Trophoblast cell (in vitro differentiated cells and primary cell): ENCODE results near the gene C18orf32.

ENCODE experiments used
- DNase-seq, 2 donors: peaks; one replicate each; pipeline ENCODE4 v3.0.0-alpha.2; 2016
- H2AFZ ChIP-seq: 2 replicates; pipeline ENCODE4 v1.6.1; 2013; ENCODE audit warnings: low read length, moderate library complexity, mild to moderate bottlenecking; ENCODE audit not compliant: insufficient read depth, poor library complexity
- H2AK5ac ChIP-seq: 2 replicates; pipeline ENCODE4 v1.6.1; 2013; ENCODE audit warnings: mild to moderate bottlenecking, low read length
- H2BK120ac ChIP-seq: 2 replicates; pipeline ENCODE4 v1.6.1; 2013; ENCODE audit warnings: low read length, mild to moderate bottlenecking, moderate library complexity; ENCODE audit not compliant: insufficient read depth, poor library complexity
- H2BK12ac ChIP-seq: 2 replicates; pipeline ENCODE4 v1.6.1; 2013; ENCODE audit warnings: mild to moderate bottlenecking, low read length, moderate library complexity
- H2BK5ac ChIP-seq: 2 replicates; pipeline ENCODE4 v1.6.1; 2013; ENCODE audit warnings: low read length, low read depth, moderate library complexity, mild to moderate bottlenecking; ENCODE audit not compliant: poor library complexity
- H3K14ac ChIP-seq: 2 replicates; pipeline ENCODE4 v1.6.1; 2013; ENCODE audit warnings: mild to moderate bottlenecking, low read length
- H3K18ac ChIP-seq: 2 replicates; pipeline ENCODE4 v1.6.1; 2013; ENCODE audit warnings: mild to moderate bottlenecking, low read length
- H3K23ac ChIP-seq: 2 replicates; pipeline ENCODE4 v1.6.1; 2013; ENCODE audit warnings: low read length
- H3K27ac ChIP-seq: 2 replicates; pipeline ENCODE4 v1.5.1; 2013; ENCODE audit warnings: low read depth, mild to moderate bottlenecking, inconsistent platforms, low read length, moderate library complexity
- H3K27me3 ChIP-seq: 2 replicates; pipeline ENCODE4 v1.6.1; 2013; ENCODE audit warnings: inconsistent platforms, mild to moderate bottlenecking, low read length, moderate library complexity; ENCODE audit not compliant: insufficient read depth
- H3K36me3 ChIP-seq, 2 experiments: 1 replicate in 1 of 2; 2 replicates in 1 of 2; pipeline ENCODE4 v1.6.1; 2013; ENCODE audit warnings: low read length in 2 of 2, mild to moderate bottlenecking in 2 of 2, moderate library complexity in 1 of 2; ENCODE audit not compliant: insufficient read depth in 2 of 2, control insufficient read depth in 1 of 2
- H3K4ac ChIP-seq: 2 replicates; pipeline ENCODE4 v1.6.1; 2013; ENCODE audit warnings: low read depth, mild to moderate bottlenecking, low read length, moderate library complexity
- H3K4me1 ChIP-seq, 2 experiments: 1 replicate in 1 of 2; 2 replicates in 1 of 2; pipeline ENCODE4 v1.6.1; 2013; ENCODE audit warnings: low read length in 2 of 2, mild to moderate bottlenecking in 2 of 2, moderate library complexity in 1 of 2; ENCODE audit not compliant: insufficient read depth in 2 of 2, control insufficient read depth in 1 of 2
- H3K4me2 ChIP-seq: 2 replicates; pipeline ENCODE4 v1.6.1; 2013; ENCODE audit warnings: inconsistent platforms, mild to moderate bottlenecking, low read length, moderate library complexity
- H3K4me3 ChIP-seq: 2 replicates; pipeline ENCODE4 v1.5.1; 2013; ENCODE audit warnings: mild to moderate bottlenecking, low read depth, low read length, inconsistent platforms
- H3K79me1 ChIP-seq: one replicate; pipeline ENCODE4 v1.6.1; 2013; ENCODE audit warnings: low read length
- H3K79me2 ChIP-seq: 2 replicates; pipeline ENCODE4 v1.6.1; 2013; ENCODE audit warnings: low read length, mild to moderate bottlenecking; ENCODE audit not compliant: control insufficient read depth, insufficient read depth, poor library complexity
- H3K9ac ChIP-seq: 2 replicates; pipeline ENCODE4 v1.6.1; 2013; ENCODE audit warnings: mild to moderate bottlenecking, low read length
- H3K9me3 ChIP-seq: 2 replicates; pipeline ENCODE4 v1.6.1; 2013; ENCODE audit warnings: low read depth, mild to moderate bottlenecking, control low read depth, inconsistent platforms, low read length; ENCODE audit not compliant: insufficient read depth
- H4K12ac ChIP-seq: 2 replicates; pipeline ENCODE4 v1.6.1; 2013; ENCODE audit warnings: low read depth, mild to moderate bottlenecking, low read length, moderate library complexity
- H4K8ac ChIP-seq: 2 replicates; pipeline ENCODE4 v1.6.1; 2013; ENCODE audit warnings: low read depth, mild to moderate bottlenecking, low read length, moderate library complexity
- H4K91ac ChIP-seq: one replicate; pipeline ENCODE4 v1.6.1; 2013; ENCODE audit warnings: low read depth, mild to moderate bottlenecking, low read length, moderate library complexity
- whole genome bisulfite sequencing: extraction: QIAGEN DNeasy Blood & Tissue Kit; methylation state at CpG from one replicate; pipeline ENCODE4 v1.1.7; 2013; ENCODE audit warnings: missing lambda C conversion rate; ENCODE audit not compliant: insufficient read length, insufficient coverage; ENCODE audit errors: extremely low coverage; 5-methylcytosine and 5-hydroxymethylcytosine counted together

Gene C18orf32

GRCh38 chr18:49494660-49495059 is 7.6 kb upstream of the C18orf32 start:
- Histone ChIP-seq H4K8ac (no peak overlapping the region), H3K23ac (no peak overlapping the region), H3K18ac (no peak overlapping the region), H3K9ac (no peak overlapping the region), H3K79me1 (peaks cover 7% of the 10 kb centered on the region), H3K27ac (no peak overlapping the region), H3K36me3 (peaks cover 0 to 6% of the 10 kb centered on the region in 2 experiments), H3K14ac (no peak overlapping the region), H4K12ac (no peak overlapping the region), H3K4me2 (no peak overlapping the region), H2BK120ac (no peak overlapping the region), H3K79me2 (peaks cover 7% of the 10 kb centered on the region), H3K4me1 (no peaks in the 10 kb centered on the region), H4K91ac (no peak overlapping the region), H2BK12ac (no peak overlapping the region), H3K9me3 (no peaks in the 10 kb centered on the region), H2BK5ac (no peak overlapping the region), H2AFZ (no peak overlapping the region), H3K4ac (no peak overlapping the region), H3K27me3 (no peaks in the 10 kb centered on the region), H2AK5ac (no peak overlapping the region), H3K4me3 (no peak overlapping the region)
- WGBS: no CpG with 5 or more reads among the region's 2 CpGs
- DNase-seq: no peak

GRCh38 chr18:49492694-49493033 is 5.6 kb upstream of the C18orf32 start:
- Histone ChIP-seq H3K27ac (no peak overlapping the region), H3K4me2 (no peak overlapping the region), H3K18ac (no peak overlapping the region), H3K79me2 (peaks cover 7% of the 10 kb centered on the region), H3K9ac (no peak overlapping the region), H3K23ac (no peak overlapping the region), H2BK5ac (no peak overlapping the region), H2BK12ac (no peak overlapping the region), H3K27me3 (no peaks in the 10 kb centered on the region), H4K8ac (no peak overlapping the region), H3K14ac (no peak overlapping the region), H3K4ac (no peak overlapping the region), H2AK5ac (no peak overlapping the region), H3K4me1 (peaks cover 0 to 2% of the 10 kb centered on the region in 2 experiments), H2AFZ (no peak overlapping the region), H3K9me3 (no peaks in the 10 kb centered on the region), H4K91ac (no peak overlapping the region), H3K4me3 (no peak overlapping the region), H4K12ac (no peak overlapping the region), H3K36me3 (peaks cover 5 to 22% of the 10 kb centered on the region in 2 experiments), H2BK120ac (no peak overlapping the region), H3K79me1 (peaks cover 7% of the 10 kb centered on the region)
- no peak for DNase-seq
- no CpG with 5 or more reads among the region's 6 CpGs for WGBS

- H2AK5ac ChIP-seq: peak within 1 kb of the TSS; percentile 87
- peak within 1 kb of the TSS; percentile 82 for H3K4me3 ChIP-seq
- H2AFZ ChIP-seq: peak within 1 kb of the TSS; percentile 82
- H4K91ac ChIP-seq: peak within 1 kb of the TSS; percentile 81
- peak within 1 kb of the TSS; percentile 94 for H4K8ac ChIP-seq
- H3K23ac ChIP-seq: no peak within 1 kb of the TSS
- H3K9me3 ChIP-seq: no peaks in the 10 kb centered on the region
- peak within 1 kb of the TSS; percentile 72 for H3K14ac ChIP-seq
- peak within 1 kb of the TSS; percentile 99 for H3K4ac ChIP-seq
- H4K12ac ChIP-seq: peak within 1 kb of the TSS; percentile 80
- peak within 1 kb of the TSS; percentile 92 for H3K18ac ChIP-seq
- peaks cover 7% of the 10 kb centered on the region for H3K79me1 ChIP-seq
- peaks cover 0 to 2% of the 10 kb centered on the region in 2 experiments for H3K4me1 ChIP-seq
- WGBS: no CpG with 5 or more reads among the region's 53 CpGs
- DNase-seq: peak; percentile 92 to 100
- H2BK12ac ChIP-seq: no peak within 1 kb of the TSS
- peak within 1 kb of the TSS; percentile 26 for H2BK120ac ChIP-seq
- peak within 1 kb of the TSS; percentile 89 for H3K9ac ChIP-seq
- no peaks in the 10 kb centered on the region for H3K27me3 ChIP-seq
- peaks cover 5 to 22% of the 10 kb centered on the region in 2 experiments for H3K36me3 ChIP-seq
- peaks cover 7% of the 10 kb centered on the region for H3K79me2 ChIP-seq
- peak within 1 kb of the TSS; percentile 83 for H3K27ac ChIP-seq
- peak within 1 kb of the TSS; percentile 85 for H3K4me2 ChIP-seq
- peak within 1 kb of the TSS; percentile 94 for H2BK5ac ChIP-seq
Measured at GRCh38 chr18:49491857-49492693, 5.0 kb upstream of the C18orf32 start, which contains the start of gene RPL17. Gene RPL17, minus strand, starts transcription at chr18:49492465.

- Histone ChIP-seq H3K23ac (no peak overlapping the region), H4K12ac (no peak overlapping the region), H4K8ac (no peak overlapping the region), H2AK5ac (no peak overlapping the region), H3K79me2 (peaks cover 9% of the 10 kb centered on the region), H3K4me2 (peak overlapping the region; percentile 85), H3K14ac (peak overlapping the region; percentile 72), H3K9ac (peak overlapping the region; percentile 89), H3K79me1 (peaks cover 11% of the 10 kb centered on the region), H2BK120ac (no peak overlapping the region), H3K9me3 (no peaks in the 10 kb centered on the region), H3K18ac (no peak overlapping the region), H4K91ac (peak overlapping the region; percentile 81), H2AFZ (no peak overlapping the region), H2BK12ac (no peak overlapping the region), H3K27ac (peak overlapping the region; percentile 83), H3K36me3 (peaks cover 5 to 22% of the 10 kb centered on the region in 2 experiments), H3K4me3 (peak overlapping the region; percentile 82), H3K27me3 (no peaks in the 10 kb centered on the region), H2BK5ac (peak overlapping the region; percentile 94), H3K4ac (peak overlapping the region; percentile 99), H3K4me1 (peaks cover 0 to 2% of the 10 kb centered on the region in 2 experiments)
- no CpG with 5 or more reads among the region's 7 CpGs for WGBS
- DNase-seq: no peak
Measured at GRCh38 chr18:49491534-49491856, 4.5 kb upstream of the C18orf32 start.
